Tibial nerve (tissue), 4 donors: ENCODE data around the gene CAMK1D.

ENCODE experiments used
- CTCF ChIP-seq, 5 experiments: fragments of 200-600 bp in 3 of 5; fragments of 450-650 bp in 2 of 5; sonication (generic) in 3 of 5; IDR thresholded peaks; one replicate each; pipeline ENCODE4 v1.5.1; 2016 to 2019; ENCODE audit warnings: antibody characterized with exemption in 5 of 5, mild to moderate bottlenecking in 3 of 5, moderate library complexity in 2 of 5
- EP300 ChIP-seq, 2 donors: sonication (generic); formaldehyde crosslinking; IDR thresholded peaks; one replicate each; pipeline ENCODE4 v1.6.1; 2017; ENCODE audit warnings: antibody characterized with exemption in 2 of 2, mild to moderate bottlenecking in 1 of 2

- TF ChIP-seq CTCF (IDR thresholded peaks at IDR 0.05), result no peak
- TF ChIP-seq EP300 (IDR thresholded peaks at IDR 0.05), result no peak
These were observed 485.4 kb downstream of the CAMK1D start for GRCh38 chr10:12834721-12835120.
